ENCODE measurements around the gene MAP2K2.
A peak's percentile ranks its signal among the peaks of the same experiment; 100 is the strongest.

Gene MAP2K2

DNA sequence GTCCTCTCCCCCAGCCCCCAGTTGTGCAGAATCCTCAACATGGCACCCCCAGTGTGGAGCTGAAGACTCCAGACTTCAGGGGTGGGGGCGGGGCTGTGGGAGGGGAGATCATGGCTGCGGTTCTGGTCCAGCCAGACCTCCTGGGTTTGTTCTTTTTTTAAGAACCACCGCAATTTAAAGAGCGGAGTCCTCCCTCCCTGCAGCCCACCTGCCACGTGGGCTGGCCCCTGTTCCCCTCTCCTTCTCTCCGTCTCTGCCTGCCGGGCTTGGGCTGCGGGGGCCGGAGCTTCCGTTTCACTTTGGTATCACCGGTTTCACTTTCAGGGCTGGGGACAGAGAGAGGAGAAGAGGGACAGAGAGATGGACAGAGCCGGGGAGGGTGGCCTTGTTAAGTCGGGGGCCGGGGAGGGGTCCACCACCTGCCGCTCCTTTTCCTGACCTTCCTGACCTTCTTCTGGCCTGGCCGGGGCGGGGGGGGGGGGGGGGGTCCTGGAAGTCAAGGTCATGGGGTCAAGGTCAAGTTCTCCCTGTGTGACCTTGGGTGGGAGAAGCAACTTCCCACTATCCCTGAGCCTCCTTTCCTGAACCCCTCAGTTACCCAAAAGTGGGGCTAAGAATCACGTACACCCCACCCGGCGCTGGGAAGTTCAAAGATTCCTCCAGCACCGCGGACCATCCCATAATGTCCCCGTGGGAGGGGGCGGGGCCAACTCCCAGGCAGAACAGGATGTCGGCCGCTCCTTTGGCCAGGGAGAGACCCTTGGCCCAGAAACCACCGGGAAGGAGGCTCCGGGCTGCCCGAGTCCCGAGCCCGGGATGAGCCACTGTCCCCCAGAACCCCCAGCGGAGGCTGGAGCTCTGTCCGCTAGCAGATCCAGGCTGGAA is 45.9 kb downstream of the MAP2K2 start:
- peak; percentile 29 for DNase-seq (ENCODE audit: low read depth)

DNA sequence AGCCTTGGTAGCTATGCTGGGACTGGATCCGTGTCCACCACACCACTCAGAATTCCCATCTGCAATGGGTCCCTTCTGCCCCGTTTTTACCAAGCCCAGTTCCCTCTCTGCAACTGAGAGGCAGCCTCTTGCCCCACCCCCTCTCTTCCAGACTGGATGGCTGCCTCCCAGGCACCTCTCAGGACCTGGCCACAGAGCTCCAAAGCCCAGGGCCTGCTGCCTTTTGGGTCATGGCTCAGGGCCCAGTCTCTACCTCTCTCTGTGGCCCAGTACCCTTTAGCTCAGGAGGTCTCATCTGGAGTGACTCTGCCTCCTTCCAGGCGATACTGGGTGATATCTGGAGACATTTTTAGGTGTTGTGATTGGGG is 46.9 kb downstream of the MAP2K2 start:
- no peak for DNase-seq (ENCODE audit: low read depth)

DNA sequence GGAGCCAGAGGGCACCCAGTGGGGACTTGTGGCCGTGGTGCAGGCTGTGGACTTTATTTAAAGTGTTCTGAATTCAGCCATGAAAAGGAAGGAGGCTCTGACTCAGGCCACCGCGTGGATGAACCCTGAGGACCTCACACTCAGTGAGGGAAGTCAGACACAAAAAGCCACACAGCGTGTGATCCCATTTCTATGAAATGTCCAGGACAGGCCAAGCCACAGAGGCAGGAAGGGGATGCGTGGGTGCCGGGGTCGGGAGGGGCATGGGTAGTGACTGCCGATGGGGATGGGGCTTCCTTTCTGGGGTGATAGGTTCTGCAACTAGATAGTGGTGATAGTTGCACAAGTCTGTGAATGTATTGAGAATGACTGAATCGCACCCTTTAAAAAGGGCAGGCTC is 48.5 kb downstream of the MAP2K2 start:
- DNase-seq (ENCODE audit: low read depth), result no peak

DNA sequence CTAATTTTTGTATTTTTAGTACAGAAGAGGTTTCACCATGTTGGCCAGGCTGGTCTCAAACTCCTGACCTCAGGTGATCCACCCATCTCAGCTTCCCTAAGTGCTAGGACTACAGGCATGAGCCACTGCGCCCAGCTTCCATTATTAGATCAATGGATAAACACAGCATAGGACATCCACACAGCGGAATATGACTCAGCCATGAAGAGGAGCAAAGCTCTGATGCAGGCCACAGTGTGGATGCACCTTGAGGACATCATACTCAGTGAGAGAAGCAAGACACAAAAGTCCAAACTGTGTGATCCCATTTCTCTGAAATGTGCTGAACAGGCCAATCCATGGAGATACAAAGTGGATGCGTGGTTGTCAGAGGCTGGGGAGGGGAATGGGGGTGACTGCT is 52.3 kb downstream of the MAP2K2 start:
- DNase-seq (ENCODE audit: low read depth), result no peak

DNA sequence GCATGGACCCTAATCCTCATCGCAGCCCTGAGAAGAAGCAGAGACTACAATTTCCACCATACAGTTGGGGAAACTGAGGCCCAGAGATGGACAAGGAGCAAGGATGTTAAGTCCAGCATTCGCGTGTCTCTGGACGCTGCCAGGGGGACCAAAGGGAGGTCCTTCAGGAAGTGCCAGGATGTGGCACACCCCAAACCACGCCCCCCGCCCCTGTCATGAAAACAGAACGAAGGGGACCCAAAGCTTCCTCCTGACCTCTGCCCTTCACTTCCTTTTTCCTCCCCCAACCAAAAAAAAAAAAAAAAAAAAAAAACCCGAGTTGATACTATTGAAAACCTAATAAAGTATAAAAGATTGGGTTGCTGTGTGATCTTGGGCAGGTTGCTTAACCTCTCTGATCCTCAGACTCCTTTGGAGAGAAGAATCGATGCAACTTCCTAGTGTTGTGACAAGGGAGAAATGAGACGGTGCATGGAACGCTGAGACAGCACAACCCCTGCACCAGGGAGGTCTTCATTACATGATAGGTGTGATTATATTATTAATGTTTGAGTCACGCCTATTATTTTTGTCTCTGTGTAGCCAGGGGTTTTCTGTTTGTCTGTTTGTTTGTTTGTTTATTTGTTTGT is 54.5 kb downstream of the MAP2K2 start:
- no peak for DNase-seq (ENCODE audit: low read depth)

DNA sequence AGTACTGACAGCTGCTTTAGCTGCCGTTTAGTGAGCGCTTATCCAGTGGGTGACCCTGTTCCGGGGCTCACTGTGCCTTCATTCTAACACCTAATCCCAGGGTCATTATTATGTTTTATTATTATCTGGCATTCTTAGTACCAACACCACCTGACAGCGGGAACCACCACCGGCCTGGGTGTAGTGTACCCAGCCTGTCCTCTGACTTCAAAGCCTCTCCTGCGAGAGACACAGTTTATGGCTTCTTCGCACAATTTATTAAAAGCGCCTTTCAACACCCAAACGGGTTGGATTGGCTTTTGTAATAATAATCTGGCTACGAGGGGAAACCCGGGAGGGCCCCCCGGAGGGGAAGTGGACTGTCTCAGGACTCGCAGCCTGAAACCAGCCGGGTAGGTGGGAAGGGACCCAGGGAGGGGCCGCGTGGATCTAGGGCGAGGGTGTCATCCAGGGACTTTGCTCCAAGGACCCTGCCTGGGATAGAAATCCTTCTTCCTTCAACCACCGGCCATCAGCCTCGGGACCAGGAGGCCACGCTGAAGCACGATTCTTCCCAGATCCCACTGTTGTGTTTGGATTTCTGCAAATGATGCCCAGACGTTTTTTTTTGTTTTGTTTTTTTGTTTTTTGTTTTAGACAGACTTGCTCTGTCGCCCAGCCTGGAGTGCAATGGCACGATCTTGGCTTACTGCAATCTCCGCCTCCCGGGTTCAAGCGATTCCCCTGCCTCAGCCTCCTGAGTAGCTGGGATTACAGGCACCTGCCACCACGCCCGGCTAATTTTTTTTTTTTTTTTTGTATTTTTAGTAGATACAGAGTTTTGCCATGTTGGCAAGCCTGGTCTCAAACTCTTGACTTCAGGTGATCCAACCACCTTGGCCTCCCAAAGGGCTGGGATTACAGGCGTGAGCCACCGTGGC is 55.6 kb downstream of the MAP2K2 start:
- DNase-seq (ENCODE audit: low read depth), result no peak

DNA sequence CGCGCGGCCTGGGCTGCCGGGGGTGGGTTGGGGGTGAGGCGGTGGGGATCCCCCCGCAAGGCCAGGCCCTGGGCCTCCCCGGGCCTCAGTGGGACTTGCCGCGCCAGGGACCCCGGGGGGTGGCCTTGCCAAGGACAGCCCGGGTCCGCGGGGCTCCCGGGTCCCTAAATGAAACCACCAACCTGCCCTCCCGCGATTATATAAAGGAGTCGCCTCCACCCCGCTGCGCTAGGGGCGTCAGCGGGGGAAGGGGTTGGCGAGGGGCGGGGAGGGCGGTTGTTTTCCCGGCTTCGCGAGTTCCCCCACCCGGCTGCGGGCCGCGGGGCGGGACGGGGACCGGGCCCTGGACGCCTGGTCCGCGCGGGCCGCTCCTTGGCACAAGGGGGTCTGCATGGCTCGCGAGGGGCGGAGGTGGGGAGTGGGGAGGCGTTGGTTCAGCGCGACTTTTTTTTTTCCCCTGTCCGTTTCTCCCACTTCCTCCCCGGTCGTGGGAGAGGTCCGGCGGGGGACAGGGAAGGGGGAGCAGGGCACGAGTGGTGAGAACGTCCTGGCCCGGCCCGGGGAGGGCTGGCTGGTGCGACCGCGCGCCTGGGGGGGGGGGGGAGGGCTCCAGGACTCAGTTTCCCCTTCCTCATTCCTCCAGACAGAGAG is 56.4 kb downstream of the MAP2K2 start:
- DNase-seq (ENCODE audit: low read depth), result no peak

DNA sequence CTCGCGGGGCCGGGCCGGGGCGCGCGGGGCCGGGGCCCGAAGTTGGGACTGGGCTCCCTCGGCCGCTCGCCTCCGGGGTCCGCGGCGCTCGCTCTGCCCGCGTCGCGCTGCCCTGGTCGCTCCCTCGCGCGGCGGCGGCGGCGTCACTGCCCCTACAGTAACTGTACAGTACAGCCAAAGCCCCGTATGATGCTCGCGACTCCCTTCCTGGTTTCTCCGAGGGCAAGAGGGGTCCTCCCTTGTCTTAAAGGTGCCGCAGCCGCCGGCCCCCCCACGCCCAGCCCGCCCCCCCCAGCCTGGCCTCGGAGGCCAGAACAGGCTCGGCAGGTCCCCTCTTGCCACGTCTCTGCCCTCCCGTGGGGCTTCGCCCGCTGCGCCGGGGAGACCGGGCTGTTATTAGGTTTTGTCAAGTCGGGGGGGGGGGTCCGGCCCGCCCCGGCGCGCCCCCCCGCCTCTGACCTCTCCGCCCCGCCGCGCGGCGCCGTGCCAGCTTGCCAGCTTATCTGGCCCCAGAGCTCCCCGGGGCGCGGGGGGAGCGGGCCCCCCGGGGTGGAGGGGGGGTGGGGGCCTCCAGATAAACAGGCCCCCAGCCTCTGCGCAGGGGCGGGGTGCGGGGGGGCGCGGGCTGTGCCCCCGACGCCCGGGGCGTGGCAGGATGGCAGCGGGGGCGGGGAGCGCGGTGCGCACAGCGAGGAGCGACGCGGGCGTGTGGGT is 57.1 kb downstream of the MAP2K2 start, which contains the start of gene ZBTB7A:
Gene ZBTB7A, minus strand, starts transcription at position 218 of the 714 bp plus-strand sequence. CDS start 11,667 bp downstream, outside the sequence.
- DNase-seq (ENCODE audit: low read depth), result peak; percentile 75

DNA sequence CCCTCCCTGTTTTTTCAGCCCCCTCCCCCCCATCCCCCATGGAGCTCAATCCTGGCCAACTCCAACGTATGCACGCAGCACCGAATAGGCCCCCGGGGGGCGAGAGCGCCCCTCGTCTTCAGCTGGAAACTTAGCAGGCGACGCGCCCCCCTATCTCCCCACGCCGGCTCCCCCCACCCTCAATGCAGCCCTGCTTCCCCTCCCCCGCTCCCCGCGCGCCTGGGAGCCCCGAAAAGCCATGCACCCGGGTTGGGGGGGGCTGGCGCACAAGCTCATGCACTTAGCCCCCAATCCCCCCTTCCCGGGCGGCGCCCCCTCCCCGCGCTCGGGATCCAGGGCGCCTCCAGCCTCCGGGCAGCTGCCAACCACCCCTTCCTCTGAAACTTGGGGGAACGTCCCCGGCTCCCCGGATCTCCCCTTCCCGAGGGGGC is 57.7 kb downstream of the MAP2K2 start:
- DNase-seq (ENCODE audit: low read depth), result no peak

DNA sequence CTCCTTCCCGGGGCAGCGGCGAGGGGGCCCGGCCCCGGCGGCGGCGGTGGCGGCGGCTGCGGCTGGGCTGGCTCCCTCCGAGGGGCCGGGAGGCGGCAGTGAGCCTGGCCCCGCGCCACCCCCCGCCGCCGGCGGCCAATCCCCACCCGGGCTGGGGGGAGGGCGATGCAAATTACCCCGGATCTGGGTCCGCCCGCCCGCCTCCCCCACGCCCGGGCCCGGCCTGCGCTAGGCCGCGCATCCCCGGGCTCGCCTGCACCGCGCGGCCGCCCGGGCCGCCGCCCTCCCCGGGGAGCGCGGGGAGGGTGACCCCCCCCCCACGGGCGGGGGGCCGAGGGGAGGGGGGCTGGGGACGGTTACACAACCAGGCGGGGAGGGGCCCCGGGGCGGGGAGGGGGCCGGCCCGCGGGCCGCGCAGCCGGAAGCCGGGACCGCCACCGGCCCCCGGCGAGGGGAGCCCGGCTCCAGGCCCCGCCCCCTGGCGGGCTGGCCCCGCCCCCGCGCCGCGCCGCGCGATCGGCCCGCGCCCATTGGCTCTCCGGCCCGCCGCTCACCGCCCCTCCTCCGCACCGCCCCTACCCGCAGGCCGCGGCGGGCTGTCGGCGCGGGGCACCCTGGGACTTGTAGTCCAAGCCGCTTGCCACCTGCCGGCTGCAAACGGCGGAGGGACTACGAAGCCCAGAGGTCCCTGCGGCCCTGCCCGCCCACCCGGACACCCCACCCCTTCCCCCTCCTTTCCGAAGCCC is 58.3 kb downstream of the MAP2K2 start:
- peak; percentile 99 for DNase-seq (ENCODE audit: low read depth)

DNA sequence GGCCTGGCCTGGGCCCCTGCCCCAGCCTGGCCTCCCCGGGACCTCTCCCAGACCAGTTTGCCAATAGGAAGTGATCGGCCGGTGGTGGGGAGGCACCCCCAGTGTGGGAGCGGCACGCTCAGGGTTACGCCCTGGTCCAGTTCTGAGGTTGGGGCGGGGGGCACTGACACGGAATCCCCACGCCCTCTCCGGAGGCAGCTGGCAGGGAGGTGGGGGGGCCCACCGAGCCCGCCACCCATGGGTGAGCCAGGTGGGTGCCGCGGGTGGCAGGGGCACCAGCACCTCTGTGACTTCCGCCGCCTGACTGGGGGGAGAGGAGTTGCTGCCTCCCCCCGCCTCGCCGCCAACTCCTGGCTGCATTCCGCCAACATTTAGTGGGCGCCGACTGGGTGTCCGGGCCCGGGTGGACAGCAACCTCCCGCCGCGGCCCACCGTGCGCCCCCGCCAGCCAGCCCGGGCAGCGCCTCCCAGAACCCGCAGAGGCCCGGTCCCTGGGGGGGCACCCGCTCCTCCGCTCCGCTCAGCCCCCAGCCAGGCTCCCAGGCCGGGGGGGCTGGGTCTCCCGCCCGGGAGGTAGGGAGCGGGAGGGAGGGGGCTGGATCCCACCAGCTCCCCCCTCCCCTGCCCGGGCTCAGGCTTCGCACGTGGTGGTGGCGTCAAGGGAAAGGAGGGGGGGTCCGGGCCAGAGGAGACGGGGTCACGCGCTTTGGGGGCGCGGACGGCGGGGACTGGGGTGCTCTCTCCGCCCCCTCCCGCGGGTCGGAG is 59.2 kb downstream of the MAP2K2 start:
- peak; percentile 30 for DNase-seq (ENCODE audit: low read depth)

DNA sequence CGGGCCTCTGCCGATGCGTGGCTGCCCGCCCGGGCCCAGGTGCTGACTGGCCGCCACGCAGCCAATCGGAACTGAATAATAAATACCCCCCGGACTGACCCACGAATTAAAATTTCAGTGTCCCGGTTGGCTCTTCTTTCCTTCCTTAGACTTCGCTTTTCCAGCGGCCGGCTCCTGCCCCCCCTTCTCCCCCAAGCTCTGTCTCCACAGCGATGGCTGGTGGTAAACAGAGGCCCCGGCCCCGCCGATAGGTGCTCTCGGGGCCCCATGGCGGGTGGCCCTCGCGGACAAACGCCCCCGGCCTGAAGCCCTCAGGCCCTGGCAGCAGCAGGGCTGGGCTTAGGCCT is 59.8 kb downstream of the MAP2K2 start:
- DNase-seq (ENCODE audit: low read depth), result peak; percentile 45

DNA sequence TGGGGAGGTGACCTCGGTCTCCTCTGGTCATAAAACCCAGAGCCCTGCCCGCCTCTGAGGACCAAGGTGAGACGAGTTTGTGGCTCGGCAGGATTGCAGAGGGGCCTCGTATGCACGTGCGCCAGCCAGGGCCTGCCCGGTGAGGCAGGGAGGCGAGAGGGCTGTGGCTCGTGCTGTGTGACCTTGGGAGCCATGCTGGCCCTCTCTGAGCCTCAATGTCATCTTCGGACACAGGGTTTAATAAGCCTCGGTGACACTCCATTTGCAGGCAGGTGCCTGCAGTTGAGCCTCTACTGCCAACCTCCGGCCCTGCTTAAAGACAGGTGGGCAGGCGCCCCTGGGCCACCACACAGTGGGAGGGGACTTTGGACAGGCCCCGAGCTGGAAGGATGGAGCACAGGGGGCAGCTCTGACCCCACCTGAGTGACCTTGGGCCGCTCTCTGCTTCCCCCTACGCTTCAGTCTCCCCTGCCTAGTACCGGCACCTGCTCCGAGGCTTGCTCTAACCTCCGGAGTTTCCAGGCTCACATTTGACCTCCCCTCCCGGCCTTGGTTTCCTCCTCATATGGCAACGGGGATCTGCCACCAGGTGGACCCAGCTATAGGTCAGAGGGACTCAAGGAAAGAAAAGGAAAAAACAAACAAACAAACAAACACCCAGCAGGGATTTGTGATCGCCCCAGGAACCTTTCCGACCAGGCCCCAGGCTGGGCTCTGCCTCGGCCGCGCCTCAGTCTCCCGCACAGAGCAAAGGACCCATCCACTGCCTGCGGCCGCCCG is 60.4 kb downstream of the MAP2K2 start:
- DNase-seq (ENCODE audit: low read depth), result no peak

DNA sequence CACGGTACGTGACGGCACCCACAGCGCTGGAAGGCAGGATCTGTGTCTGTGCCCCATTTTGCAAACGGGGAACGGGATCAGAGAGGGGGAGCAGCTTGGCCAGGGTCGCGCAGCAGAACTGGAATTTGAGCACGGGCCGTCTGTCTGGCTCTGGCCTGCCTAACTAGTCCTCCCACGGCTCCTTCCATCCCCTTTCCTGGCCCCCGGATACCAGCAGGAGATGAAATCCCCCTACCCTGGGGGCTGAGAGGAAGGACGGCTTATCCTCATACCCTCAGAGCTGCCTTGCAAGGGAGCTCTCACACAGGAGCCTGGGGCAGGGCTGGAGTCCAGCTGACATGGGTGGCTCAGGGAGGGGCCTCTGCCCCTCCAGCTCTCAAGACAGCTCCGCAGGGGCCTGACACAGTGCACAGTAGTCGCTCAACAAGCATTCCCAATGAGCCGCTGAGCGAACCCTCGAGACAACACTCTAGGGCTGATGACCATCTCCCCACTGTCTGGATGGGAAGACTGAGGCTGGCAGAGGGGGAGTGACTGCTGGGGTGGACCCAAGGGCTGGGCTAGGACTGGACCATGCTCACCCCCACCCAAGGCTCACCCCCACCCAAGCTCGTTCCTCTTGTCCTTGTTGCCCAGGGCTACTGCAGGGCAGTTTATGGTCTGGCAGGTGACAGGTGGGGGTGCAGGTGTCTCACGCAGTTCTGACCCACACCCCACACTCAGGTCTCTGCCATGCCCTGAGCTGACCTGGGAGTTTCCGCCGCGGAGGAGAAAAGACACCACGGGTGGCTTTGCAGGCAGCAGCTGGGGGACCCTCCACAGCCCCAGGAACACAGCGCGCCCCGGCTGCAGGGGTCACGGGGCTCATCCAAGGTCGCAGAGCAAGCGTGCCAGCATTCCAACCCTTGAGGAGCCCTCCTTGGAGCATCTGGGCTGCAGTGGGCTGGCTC is 61.2 kb downstream of the MAP2K2 start:
- no peak for DNase-seq (ENCODE audit: low read depth)

DNA sequence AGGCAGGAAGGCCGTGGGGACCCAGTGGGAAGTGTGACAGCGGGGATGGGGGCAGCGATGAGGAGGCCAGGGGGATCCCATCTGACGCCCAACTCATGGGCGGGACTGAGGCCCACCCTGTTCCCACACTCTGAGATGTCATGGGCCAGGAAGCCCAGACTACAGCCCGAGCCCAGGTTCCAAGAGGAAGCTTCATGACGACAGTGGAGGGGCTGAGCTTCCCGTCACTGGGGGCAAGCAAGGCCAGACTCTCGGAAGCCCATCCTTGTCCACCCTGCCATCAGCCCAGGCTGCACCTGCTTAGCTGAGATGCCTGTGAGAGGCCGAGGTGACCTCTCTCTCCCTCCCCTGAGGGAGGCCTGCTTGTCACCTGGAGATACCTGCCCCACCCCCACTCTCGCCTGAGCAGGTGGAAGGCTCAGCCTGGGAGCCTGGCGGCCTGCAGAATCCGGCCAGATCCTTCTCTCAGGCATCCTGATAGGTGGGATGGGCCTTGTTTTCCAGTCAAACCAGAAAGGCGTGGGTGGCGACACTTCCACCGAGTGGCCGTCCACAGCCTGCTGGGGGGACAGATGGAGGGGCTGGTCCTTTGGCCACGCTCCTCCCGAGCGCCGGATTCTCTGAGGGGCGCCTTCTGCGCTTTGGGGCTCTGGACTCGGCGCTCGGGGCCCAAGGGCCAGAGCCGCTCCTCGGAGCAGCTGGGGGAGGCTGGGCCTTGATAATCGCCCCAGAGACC is 62.1 kb downstream of the MAP2K2 start:
- no peak for DNase-seq (ENCODE audit: low read depth)

DNA sequence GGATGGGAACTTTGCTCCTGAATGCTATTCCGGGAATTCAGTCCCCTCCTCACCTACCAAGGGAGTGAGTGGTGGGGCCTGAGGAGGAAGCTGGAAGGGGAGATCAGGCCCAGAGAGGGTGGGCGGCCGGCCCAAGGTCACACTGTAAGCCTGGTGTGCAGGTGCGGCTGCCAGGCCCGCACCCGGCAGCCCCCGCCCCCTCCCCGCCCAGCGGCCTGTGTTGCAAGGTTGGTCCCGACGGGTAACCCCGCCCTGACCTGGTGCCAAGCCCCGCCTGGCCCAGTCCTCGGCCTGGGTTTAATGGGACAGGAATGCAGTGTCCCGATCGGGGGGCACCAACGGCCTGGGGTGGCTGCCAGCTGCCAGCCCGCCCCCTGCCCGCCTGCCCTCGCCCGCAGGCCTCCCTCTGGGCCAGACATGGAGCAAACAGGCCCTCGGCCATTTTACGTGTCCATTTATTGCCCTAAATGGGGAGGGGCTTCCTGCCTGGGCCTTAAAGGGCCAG is 62.7 kb downstream of the MAP2K2 start:
- peak; percentile 78 for DNase-seq (ENCODE audit: low read depth)

DNA sequence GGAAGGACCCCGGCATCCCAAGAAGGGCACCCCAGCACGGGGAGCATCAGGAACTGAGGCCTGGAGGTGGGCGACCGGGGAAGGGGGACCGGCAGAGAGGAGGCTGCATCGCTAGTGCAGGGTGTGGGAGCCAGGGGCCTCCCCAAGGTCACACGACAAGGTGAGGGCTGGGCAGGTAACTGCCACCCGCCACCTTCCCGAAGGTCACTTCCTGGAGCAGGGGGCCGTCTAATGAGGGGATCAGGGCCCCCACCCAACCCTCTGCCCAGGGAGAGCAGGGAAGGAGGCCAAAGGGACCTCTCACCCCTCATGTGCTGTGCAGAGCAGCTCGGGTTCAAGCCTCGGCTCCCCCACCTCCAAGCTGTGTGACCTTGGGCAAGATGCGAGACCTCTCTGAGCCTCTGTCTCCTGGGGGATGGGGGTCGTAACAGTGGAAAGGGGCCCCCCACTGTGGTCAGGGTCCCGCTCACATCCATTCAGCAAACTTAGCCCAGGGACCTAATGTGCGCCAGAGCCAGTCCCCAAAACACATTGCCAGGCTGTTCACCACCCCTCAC is 63.2 kb downstream of the MAP2K2 start:
- DNase-seq (ENCODE audit: low read depth), result no peak
